HG02943 (cell line): ENCODE data around the gene ATL2.
"Not testable (repeated sequence)": the region's sequence is repeated elsewhere in the genome, so short reads cannot be mapped to it uniquely, and the experiment has no call there.

Source experiments
- ATAC-seq: cut with Tn5 transposase; IDR thresholded peaks from one replicate; pipeline ENCODE4 v1.9.1; 2021; ENCODE audit warnings: mild to moderate bottlenecking, low read depth, moderate library complexity; ENCODE audit not compliant: unreplicated experiment

ATL2 gene

DNA sequence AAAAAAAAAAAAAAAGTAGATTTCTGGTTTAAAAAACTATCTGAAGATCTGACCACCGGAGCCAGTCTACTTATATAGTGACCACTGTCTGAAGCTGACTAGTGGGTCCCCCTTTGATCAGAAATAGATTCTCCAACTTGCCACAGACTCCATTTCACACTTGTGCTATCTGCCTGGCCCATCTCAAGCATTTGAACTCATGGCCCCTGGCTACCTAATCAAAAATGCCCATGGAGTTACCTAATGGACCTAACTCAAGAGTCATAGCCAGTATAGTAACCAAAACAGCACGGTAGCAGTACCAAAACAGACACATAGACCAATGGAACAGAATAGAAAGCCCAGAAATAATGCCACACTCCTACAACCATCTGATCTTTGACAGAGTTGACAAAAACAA, 17.0 kb upstream of the ATL2 start:
- no peak for ATAC-seq

DNA sequence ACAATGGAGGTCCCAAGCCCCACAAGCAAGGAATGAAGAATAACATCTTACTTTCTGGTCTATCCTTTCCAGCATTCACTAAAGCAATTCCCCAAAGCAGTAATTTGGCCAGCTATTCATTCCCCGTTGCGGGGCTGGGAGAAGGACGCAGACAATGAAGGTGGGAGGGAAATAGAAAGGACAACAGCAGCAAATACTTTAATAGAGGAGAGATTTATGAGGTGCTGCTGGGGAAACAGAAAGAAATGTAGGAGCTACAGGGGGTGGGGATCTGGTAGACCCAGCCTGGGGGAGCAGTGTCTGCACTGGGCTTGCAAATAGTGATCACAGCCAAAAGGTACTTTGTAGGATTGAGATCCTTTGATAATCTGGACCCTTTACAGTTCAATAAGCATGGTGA, 13.9 kb upstream of the ATL2 start:
- no peak for ATAC-seq

DNA sequence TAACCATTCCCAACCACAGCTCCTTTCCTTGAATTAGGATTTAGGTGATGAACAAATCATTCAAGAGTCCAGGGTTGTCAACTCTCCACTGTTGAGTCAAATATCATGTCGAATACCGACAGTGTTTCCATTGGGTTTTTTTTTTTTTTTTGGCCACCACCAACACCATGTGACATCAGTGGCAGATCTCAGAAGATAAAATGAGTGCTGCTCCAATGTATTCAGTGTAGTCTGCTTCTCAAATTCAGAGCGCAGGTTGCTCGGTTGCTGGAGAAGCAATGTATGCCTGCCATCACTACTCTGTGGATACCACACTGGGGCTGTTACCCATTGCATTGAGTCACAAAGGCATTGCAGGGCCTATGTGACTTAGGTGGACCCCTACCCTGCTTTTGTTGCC, 10.8 kb upstream of the ATL2 start:
- ATAC-seq: no peak

DNA sequence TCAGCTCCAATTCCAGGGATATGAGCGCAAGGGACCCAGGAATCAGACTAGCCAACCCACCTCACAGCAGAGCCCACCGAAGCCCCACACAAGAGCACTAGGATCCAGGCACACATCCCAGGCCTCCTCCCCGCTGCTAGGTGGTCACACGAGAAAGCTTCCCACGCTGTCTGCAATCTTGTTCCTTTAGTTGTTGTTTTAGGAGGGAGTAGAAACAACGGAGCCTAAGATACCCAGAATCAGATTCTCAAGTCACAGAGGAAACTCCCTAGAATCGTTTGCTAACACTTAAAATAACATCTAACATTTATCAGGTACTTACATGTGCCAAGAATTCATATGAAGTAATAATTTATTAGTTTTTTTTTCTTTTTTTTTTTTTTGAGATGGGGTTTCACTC, 9.7 kb upstream of the ATL2 start:
- ATAC-seq: no peak

DNA sequence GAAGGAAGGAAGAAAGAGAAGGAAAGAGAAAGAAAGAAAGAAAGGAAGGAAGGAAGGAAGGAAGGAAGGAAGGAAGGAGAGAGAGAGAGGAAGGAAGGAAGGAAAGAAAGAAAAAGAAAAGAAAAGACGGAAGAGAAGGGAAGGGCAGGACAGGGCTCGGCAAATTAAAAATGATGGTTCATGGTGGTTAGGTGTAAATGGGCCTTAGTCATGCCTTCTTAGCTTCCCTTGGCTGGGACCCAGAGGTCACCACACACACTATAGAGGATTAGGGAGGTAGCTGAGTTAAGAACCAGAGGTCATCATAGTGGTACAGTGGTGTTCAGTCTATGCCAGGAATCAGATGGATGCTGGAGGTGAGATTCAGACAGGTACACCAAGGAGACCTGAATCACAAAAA, 9.3 kb upstream of the ATL2 start:
- ATAC-seq: no peak

DNA sequence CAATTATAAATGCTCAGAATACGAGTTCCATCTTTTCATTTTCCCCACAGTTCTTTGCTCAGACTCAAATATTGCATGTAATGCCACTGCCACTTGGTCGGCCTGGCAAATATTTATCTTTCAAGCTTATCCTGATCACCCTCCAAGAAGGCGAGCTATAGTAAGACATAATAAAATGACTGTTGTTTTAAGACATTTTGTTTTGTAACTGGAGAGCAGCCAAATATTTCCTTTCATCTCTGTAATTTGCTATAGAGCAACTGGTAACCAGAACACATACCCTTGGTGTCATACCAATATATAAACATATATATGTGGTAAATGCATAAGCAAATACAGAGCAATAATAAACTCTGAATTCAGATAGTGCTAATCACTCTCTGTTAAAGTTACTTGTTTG, 7.3 kb upstream of the ATL2 start:
- ATAC-seq: no peak

DNA sequence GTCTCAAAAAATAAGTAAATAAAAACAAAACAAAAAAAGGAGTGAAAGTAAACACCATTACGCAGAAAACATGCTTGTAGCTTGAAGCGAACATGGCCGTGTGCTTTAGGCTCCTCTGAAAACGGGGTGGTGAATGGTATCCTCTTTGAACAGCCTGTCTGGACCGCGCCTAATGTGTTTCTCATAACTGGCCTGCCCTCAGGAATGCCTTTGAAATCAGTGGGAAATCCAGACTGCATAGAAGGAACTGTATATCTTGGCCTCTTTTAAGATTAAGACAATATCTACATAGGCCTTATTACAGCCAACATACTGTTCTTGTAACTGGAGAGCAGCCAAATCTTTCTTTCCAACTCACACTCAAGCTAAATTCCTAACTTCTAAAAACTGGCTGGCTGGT, 6.7 kb upstream of the ATL2 start:
- ATAC-seq: not testable (repeated sequence)

DNA sequence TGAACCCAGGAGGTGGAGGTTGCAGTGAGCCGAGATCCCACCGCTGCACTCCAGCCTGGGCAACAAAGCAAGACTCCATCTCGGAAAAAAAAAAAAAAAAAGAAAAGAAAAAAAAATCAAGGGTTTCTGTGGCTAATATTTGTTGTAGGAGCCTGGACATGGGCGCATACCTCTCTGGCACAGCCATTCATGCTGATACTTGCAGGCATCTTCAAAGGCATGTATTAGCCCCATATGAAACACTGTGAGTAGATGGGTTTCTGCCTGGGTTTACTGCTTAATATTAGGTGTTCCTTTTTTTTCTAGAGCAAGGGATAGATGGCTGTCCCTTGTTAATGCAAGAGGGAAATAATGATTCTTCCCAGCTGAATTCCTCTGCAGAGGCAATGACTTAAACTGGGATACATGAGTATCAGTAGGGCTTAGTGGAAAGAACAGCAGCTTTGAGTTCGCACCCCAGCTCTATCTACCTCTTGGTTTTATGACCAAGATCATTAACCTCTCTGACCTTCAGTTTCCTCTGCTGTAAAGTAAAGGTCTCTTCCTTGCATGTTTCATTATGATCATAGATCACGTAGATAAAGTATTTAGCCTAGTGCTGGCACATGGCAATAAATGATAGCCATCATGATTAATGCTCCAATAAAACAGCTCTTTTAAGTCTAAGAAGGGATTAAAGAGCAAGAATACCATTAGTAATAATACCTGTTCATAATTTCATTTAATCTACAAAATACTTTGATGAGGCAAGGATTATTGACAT, 4.5 kb upstream of the ATL2 start:
- ATAC-seq: no peak

DNA sequence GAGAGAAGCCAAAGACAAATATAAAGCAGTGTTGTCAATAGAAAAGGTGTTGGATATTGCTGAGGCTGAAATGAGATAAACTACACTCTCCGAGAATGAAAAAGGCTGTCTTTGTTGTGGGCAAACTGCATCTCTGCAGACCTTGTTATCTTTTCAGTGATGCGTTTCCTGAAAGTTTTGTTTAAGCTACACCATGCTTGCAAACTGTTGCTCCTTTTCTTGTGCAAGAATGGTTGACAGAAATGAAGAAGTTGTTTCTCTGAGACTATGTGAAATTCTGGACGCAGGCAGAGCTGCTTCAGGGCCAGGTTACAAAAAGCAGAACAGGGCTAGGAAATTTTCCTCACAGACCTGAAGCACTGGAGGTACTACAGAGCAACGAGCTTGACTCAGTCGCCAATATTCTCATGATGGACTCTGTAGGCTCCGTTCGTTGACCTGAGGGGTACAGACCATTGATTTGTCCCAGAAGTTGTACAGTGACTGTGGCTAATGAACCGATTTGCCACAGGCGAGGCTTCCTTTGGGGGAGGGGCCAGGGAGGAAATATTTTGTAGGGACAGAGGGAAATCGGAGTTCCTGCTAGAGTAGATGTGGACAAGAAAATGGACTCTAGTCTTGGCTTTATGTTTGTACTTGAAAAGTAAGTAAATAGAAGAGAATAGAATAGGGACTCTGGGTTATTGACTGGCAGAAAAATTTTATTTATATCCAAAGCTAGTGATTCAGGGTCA, 3.5 kb upstream of the ATL2 start:
- ATAC-seq: no peak

DNA sequence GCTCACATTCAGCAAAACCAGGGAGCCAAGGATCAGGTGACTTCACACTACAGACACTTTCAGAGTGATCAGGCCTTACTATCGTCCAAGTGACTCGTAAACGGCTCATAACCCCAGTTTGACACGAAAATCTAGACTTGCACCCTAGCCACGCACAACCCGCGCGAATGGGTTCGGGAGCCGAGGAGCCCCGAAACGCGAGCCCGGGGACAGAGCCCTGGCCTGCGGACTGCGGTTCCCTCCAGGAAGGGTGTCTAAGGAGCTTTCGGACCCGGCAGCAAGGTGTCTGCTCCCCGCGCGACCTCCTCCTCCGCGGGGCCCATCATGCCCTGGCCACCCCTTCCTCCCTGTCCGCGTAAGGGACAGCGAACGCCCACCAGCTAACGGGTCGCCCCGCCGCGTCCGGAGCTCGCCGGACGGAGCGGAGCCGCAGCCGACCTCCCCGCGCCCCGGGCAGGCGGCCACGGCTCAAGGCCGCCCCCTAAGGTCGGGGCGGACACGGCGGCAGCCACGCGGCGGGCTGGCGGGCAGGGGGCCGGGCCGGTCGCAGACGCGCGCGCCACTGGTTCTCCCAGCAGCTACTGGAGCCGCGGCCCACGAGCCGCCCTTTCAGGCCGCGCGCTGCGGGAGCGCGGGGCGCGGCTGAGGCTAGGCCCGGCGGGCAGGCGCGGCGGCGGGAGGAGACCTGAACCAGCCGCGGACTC, 575 bp downstream of the ATL2 start:
- ATAC-seq: peak; percentile 55

DNA sequence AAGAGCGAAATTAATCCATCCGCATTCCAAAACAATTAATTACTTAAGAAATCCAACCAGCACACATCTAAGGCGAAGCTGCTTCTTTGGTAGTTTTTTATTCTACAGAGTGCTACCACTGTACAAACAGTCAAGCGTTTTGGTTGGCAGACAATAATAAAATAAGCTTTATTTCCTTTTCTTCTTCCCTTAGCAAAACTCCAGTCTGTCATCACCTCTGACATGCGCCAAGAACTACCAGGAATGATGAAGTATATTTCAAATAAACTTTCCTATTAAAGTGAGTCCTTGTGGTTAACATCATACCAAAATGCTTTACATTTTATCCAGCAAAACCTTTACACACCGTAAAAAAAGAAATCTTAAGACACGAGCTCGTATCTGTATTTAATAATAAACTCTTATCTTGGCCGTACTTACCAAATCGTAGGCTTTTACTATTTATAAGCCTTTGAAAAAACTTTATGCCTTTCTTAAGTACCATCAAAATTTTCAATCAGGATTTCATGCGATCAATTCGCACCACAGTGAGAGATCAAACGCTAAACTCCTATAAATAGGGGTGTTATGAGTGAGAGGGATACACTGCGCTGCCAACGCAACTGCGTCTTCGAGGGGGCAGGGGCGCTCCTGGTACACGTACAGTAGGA, 1.3 kb downstream of the ATL2 start:
- ATAC-seq: peak; percentile 27

DNA sequence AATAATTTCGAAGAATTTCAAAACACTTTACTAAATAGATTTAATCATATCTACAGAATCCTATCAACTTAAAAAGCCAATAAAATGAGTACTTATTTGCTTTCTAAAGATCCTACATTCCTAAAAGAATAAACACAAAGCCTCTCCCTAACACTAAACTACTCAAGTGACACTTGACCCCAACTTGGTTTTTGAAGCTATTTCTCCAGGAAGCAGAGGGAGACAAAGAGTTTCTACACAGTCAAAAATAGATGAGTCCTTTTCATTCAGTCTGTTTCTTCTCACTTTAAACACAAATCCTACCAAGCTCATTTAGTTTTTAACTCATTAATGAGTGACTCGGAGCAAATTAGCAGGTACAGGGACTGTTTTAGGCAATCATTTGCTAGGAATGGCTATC, 2.1 kb downstream of the ATL2 start:
- ATAC-seq: no peak

DNA sequence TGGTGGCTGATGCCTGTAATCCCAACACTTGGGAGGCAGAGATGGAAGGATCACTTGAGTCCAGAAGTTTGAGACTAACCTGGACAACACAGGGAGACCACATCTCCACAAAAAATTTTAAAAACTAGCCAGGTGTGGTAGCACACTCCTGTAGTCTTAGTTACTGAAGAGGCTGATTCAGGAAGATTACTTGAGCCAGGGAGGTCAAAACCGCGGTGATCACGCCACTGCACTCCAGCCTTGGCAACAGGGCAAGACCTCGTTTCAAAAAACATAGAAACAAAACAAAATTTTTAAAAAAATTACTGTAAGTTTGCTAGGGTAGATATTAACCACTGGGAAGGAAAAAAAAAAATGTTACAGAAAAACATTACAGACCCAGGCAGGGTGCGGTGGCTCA, 5.8 kb downstream of the ATL2 start:
- ATAC-seq: no peak

DNA sequence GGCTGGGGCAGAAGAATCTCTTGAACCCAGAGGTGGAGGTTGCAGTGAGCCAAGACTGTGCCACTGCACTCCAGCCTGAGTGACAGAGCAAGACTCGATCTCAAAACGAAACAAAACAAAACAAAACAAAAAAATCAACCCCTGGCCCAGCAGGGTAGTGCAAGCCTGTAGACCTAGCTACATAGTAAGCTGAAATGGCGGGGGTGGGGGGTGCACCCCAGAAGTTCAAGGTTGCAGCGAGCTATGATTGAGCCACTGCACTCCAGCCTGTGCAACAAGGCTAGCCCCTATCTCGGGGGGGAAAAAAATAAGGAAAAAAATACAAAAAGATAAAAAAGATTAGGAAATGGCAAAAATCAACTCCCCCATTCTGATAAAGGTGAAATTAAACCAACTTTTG, 6.4 kb downstream of the ATL2 start:
- ATAC-seq: no peak

DNA sequence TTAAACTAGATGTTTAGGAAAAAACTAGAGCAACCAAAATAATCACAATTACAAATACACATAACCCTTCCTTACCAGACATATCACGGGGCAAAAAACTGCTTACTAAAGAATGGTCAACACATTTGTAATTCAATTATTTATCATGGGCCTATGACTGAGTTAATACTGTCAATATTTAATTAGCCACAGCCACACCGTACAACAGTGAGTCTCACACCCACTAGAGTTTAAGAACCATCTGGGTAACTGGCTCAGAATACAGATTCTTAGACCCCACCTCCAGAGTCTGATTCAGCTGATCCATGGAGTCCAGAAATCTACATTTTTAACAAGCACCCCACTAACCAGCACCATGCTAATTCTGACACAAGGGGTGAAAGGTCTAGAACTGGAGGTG, 14.8 kb downstream of the ATL2 start:
- ATAC-seq: no peak

DNA sequence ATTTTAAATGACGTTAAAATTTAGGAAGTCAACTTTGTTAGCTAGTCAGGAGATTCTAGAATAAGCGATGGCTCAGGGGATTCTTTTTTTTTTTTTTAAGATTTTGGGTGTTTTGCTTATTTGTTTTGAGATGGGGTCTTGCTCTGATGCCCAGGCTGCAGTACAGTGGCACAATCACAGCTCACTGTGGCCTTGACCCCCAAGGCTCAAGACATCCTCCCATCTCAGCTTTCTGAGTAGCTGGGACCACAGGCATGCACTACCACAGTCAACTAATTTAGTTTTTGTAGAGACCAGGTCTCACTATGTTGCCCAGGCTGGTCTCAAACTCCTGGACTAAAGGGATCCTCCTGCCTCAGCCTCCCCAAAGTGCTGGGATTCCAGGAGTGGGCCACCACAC, 16.9 kb downstream of the ATL2 start:
- ATAC-seq: no peak

DNA sequence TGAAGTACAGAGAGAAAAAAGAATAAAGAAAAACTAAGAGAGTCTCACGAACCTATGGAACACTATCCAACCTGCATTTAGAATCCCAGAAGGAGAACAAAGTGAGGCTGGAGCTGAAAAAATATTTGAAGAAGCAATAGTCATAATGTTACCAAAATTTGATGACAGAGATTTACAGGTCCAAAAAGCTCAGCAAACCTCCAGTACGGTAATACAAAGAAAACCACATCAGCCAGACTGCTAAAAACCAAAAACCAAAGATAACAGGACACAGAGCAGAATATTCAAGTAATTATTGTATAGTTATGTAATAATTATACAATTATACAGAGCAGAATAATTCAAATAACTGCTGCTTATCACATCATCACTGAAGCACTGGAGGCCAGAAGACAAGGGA, 23.7 kb downstream of the ATL2 start:
- ATAC-seq: no peak

DNA sequence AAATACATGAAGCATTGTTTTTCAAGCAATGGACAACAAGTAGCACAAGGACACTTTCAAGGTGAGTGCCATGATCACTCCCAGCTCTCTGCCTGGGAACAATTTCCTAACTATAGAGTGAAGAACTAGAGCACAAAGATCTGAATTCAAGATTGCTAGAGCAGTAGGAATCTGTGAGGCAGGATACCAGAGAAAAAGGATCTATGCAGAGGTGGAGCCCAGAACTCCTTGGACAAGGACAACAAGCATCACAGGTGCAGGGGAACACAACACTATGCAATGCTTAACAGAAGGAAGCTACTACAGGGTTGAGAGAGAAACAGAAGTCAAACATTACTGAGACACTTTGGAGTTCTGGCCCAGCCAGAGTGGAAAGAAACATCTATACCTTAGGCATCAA, 24.7 kb downstream of the ATL2 start:
- ATAC-seq: no peak

DNA sequence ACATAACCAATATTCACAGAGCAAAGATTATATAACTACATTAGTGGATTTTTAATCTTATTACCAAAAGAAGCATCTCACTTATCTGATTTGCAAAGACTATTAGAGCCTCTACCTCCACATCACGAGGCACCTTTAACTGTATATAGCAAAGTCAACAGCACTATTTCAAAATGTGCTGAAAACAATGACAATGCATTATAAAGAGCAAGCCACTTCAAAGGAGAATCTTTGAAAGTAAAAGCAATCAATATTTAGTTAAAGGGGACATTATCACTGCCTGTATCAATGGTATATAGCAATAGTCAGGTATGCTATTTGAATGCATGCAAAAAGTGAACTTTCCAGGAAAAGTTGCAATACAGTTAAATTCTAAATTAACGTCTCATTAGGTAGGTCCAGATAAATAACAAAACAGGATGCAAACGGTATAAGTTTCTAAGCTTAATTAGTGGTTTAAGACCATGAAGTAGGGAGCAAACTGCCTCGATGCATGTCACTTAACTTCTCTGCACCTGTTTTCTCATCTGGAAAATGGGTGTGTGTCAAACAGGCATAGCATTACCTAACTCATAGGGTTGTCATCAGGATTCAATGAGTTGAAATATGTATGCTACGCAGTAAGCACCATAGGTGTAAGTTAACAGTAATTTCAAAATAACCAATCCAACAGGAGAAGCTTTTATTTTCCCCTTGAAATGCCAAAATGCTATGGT, 31.6 kb downstream of the ATL2 start:
- ATAC-seq: no peak

DNA sequence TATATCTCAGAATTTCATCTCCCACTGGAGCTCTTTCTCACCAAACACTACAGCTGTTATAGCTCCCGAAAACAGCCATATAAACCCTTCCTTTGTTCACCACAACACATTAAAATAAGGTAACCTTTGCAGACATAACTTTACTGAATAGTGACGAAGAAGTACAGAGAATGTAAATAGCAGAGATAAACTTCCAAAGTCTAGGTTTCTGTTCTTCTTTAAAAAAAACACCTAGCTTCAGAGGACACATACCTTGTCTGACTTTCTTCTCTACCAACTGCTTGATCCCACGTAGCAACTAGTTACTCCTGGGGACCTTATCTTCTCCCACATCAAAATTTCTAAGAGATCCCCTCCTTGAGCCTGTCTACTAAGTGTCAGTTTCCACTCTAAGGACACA, 32.3 kb downstream of the ATL2 start:
- ATAC-seq: no peak

DNA sequence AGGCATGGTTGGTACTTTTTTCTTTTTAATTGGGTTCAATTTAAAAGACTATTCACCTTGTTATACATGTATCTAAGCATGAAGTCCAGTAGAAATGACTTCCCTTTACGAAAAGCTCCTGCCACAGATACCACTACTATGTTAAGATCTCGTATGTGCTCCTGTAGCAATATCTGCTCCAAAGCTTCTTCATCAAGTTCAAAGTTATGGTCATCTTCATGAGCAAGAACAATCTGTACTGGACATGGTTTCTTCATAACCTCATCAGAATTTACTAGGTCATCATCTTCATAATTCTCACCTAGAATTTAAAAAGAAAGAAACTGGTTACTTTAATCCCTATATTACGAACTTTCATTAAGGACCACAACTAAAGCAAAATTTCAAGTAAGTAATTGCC, 33.9 kb downstream of the ATL2 start:
- no peak for ATAC-seq
